Measurements from ENCODE around the gene ARL3.
"Not testable (repeated sequence)": the region's sequence is repeated elsewhere in the genome, so short reads cannot be mapped to it uniquely, and the experiment has no call there.

ARL3 gene, protein sequence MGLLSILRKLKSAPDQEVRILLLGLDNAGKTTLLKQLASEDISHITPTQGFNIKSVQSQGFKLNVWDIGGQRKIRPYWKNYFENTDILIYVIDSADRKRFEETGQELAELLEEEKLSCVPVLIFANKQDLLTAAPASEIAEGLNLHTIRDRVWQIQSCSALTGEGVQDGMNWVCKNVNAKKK

DNA sequence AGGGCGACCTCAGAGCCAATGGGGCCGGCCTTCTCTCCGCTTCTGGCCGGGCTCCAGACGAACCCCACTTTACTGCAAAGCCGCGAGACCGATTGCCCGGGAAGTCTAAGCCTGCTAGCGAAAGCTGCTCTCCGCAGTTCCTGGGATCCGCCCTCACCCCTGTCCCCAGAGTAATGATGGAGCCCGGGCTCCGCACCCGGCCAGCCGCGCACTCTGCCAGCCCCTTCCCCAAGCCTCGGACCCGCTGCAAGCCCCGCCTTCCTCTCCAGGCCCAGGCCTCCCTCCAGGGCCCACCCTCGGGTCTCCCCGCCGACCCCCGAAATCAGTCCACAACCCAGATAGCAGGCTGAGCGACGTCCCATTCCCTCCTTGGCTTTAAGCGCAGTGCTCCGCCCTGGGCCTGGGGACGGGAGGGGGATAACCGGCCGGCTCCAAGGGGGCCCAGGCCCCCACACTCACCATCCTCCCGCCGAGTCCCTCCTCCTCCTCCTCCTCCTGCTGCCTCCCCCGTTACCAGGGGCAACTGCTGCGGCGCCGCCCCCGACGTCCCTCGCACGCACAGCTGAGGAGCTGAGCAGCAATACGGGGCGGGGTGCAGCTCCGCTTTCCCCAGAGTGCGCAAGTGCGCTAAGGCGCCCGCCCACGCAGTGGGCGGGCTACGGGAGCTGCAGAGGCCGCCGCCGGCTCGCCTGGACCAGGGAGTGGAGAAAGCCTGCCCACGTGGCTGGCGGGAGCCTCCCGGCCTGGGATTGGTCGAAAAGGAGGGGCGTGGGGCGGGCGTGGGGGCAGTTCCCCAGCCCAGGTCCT is at the start of gene ARL3:
TSS of gene ARL3 (minus strand) at position 584 of the 807 bp plus-strand sequence. CDS start at position 462, 122 bp downstream.
- peak; percentile 97 for DNase-seq

DNA sequence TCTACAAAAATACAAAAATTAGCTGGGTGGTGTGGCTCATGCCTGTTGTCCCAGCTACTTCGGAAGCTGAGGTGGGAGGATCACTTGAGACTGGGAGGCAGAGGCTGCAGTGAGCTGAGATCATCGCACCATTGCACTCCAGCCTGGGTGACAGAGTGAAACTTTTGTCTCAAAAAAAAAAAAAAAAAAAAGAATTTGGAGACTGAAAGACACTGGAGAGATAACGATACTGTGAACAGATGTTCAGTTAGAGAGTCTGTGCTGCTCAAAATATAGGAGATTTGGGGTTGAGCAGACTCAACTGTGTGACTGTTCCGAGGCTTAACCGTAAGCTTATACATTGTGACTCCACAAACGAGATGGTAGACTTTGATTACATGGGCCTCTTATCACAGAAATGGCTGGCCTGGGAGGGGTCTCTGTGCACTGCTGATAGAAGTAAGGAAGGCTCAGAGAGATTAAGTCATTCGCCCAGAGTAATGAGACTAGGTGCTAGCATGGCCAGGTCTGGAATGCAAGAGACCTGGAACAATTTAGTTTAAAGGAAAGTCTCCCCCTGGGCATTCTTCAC is 48.9 kb upstream of the ARL3 start:
- DNase-seq: no peak

DNA sequence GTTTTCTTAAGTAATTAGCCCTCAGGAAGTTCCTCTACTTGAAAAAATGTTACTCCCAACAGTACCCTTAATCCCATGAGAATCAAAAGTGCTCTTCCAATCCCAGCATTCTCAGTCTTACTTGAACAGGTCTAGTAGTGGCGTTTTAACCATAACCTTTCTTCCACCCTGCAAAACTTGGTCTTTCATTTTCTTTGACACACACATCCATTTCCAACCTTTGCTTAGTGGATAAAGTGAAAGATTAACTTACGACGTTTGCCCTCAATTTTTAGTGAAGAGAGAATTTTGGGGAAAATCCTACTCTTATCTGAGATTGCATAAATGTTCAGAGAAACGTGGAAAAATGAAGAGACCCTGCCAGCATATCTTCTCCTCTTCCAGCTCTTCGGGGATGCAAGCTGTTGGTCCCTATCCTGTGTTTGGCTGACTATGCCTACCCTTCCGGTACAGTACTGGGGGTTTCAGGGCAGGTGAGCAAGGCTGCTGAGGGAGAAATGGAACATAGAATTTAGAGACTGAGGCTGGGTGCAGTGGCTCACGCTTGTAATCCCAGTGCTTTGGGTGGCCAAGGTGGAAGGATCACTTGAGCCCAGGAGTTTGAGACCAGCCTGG is 48.3 kb upstream of the ARL3 start:
- no peak for DNase-seq

DNA sequence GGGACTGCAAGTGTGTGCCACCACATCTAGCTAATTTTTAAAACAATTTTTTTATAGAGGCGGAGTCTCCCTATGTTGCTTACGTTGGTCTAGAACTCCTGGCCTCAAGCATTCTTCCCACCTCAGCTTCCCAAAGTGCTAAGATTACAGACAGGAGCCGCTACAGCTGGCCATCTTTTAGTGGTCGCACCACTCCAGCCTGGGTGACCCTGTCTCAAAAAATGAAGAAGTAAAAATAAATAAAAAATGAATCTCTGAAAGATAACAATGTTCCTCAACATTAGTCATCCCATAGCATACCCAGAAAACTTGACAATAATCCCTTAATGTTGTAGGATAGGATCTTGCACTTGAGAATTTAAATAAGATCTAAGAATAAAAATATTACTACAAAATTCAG is 47.8 kb upstream of the ARL3 start:
- no peak for DNase-seq

DNA sequence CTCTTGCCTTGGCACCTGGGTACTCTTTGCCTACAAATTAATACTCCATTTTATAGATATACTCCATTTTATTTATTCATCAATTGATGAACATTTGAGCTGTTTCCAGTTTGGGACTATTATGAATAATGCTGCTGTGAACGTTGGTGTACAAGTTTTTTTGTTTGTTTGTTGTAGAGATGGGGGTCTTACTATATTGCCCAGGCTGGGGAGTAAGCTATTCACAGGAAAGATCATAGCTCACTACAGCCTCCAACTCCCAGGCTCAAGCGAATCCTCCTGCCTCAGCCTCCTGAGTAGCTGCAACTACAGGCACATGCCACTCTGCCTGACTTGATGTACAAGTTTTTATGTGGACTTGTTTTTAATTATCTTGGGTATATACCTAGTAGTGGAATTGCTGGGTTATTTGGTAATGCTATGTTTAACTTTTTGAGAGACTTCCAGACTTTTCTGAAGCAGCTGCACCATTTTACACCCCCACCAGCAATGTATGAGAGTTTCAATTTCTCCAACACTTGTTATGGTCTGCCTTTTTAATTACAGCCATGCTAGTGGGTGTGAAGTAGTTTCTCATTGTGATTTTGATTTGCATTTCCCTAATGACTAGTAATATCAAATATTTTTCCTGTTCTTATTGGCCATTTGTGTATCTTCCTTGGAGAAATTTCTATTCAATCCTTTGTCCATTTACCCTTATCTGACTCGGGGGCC is 45.5 kb upstream of the ARL3 start:
- no peak for DNase-seq

DNA sequence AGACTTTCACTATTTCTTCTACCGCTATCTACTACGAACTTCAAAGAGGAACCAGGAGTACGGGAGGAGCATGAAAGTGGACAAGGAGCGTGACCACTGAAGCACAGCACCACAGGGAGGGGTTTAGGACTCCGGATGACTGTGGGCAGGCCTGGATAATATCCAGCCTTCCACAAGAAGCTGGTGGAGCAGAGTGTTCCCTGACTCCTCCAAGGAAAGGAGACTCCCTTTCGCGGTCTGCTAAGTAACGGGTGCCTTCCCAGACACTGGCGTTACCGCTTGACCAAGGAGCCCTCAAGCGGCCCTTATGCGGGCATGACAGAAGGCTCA is 44.7 kb upstream of the ARL3 start:
- not testable (repeated sequence) for DNase-seq

DNA sequence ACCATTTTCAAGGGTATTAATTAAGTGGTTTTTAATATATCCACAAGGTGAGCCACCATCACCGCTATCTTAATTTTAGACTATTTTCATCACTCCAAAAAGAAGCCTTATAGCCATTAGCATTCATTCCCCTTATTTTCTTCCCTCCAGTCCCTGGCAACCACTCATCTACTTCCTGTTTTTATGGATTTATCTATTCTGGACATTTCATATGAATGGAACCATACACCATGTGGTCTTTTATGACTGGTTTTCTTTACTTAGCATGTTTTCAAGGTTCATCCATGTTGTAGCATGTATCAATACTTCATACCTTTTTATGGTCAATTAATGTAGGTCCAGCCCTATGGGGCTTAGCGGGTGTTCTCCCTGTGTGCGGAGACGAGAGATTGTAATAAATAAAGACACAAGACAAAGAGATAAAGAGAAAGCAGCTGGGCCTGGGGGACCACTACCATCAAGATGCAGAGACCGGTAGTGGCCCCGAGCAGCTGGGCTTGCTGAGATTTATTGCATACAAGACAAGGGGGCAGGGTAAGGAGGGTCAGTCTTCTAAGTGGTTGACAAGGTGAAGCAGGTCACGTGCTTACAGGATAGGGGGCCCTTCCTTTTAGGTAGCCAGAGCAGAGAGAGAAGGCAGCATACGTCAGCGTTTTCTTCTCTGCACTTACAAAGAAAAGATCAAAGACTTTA is 44.2 kb upstream of the ARL3 start:
- no peak for DNase-seq

DNA sequence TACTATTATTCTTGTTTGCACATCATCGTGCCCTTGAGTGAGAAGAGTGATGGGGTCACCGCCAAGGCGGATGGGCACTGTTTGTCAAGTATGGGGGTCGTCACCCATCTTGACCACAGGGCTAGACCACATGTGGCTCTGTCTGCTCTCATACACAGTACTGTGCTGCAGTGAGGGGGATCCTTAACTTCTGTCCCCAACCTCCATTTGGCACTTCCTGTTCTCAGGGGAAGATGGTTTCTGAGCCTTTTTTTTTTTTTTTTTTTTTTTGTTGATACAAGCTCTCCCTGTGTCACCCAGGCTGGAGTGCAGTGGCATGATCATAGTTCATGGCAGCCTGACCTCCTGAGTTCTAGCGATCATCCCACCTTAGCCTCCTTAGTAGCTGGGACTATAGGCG is 43.1 kb upstream of the ARL3 start:
- DNase-seq: no peak

DNA sequence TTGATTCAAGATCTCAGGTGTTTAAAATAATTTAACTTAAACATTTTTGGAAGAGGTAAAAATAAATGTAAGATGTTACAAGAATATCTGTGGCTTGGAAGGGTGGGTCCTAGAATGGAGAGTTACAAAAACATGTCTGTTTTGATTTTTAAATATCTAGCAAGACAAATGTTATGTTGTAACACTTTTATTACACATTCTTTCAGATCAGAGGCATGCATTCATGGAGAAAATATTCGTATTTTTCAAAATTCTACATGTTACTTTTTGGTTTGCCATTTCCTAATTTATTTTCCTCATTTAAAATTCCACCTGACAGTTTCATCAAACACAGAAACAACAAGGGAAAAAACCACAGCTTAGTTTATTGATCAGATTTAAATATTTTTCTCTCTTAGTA is 39.5 kb upstream of the ARL3 start:
- no peak for DNase-seq

DNA sequence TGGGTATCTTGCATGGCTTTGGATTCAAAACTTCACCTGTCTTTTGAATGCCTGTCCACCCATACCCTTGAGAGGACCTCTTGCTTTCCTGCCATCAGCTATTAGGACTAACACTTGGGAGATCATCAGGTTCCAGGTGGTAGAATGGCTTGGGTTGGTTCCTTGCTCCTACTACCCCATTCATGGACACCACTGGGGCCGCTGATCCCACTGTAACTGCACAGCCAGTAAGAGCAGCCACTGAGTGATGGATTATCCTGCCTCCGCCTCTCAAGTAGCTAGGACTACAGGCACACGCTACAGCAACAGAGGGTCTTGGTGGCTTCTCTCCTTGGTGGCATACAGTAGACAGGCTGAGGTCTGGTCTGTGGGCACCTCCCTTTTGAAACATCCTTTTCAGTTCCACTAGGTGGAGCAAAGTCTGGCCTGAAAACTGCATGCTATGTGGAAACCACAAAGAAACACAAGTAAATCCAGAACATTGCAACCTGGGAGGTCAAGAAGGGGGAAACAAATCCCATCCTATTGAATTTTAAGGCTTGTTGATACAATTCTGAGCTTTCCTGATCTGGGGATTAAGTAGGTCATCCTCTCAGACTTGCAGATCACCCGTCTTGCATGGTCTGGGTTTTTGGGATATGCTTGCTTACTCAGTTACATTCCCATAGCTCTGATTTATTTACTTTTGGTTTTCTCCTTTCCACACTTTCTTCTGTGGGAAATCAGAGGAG is 38.9 kb upstream of the ARL3 start:
- DNase-seq: peak; percentile 13

DNA sequence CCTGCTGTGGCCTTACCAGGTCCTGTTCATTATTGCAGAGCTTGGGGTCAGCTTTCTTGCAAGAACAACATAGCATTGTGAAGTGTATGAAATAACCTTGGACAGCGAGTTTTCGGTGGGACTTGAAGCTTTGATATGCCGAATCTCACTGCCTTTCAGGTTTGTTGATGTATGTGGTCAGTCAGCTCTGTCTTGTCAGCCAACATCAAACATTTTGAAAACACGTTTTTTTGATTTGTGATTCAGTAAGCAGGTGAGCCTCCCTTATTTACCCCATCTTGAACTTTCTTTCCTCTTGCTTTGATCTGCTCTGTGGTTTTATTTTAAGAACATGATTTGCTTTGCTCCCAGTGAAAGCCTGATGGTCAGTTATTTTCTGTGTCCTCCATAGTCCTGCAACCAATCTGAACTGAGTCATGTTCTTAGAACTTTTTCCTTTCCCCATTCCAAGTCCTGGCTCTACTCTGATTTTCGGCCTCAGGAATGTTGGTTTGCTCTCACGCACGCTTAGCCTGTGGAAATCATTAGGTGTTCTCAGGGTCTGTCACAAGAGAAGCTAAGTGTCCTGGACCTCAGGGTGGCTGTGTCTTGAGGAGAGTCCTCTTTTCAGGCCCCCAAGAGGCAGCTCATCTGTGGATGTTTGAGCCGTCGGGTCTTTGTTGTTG is 38.2 kb upstream of the ARL3 start:
- DNase-seq: no peak

DNA sequence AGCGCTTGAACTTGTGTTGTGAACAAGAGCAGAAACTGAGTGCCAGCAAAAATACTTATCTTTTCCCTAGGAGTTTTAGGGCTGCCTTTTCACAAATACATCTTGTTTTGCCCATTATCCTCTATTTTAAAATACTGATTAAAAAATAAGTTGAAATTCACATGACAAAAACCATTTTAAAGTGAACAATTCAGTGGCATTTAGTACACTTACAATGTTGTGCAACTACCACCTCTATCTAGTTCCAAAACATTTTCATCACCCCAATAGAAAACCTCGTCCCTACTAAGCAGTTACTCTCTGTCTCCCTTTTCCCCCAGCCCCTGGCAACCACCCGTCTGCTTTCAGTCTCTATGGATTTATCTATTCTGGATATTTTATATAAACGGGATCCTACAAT is 31.0 kb upstream of the ARL3 start:
- no peak for DNase-seq

DNA sequence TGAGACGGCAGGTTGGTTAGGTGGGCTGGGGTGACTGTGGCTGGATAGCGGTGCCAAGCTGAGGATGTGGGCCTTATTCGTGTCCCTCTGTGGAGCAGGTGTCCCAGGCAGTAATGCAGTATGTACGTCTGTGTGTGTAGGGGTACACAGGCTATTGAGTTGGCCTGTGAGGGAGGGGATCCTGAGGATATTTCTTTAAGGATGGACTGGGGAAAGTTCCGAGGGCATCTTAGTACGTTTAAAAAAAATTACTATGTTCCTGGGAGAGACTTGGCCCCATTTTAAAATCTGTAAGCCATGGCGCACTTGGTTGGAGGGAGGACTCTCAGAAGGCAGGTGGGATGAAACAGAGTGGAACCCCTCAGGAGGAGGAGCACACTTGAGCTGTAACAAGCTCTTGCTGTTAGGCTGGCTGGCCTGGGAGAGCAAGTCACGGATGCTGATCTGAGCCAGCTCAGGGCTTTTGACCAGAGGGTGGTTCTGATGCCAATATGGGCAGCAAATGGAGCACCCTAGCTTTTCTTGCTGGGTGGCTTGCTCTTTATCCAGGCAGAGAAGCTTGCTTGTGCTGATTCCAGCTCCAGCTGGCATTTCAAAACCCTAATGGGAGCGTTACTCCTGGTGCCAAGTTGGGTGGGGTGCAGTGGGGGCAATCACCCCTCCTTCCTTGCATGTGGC is 30.3 kb upstream of the ARL3 start:
- no peak for DNase-seq

DNA sequence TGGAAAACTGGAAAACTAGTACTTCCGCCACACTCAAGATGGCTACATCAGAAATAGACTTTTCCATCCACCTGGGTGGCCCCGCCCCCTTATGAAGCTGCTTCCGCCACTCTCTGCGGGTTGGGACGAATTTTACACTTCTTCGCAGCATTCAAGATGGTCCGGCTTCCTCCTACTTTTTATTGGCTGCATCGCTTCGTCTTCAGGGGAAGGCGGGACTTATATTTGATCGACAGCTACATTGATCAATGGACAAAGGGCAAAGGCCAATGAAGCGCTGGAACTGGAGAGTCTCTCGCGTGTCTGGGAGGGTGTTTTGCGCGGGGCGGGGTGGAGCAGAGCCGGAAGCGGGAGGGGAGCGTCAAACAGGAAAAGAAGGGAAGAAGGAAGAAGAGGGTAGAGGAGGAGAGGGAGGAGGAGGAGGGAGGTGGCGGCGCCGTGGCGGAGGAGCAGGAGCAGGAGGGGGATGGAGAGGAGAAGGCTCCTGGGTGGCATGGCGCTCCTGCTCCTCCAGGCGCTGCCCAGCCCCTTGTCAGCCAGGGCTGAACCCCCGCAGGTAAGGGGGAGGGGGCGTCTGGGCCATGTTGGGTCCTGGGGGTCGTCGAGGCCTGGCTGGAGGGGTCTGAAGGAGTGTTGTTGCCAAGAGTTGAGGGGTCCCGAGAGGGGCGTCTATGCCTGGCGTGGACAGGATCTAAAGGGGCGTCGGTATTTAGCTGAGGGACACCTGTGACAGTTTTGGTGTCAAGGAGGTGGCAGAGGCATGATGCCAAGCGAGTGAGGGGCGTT is 29.6 kb upstream of the ARL3 start, which contains the start of gene WBP1L:
TSS of gene WBP1L (plus strand) at position 361 of the 786 bp plus-strand sequence. CDS start at position 467, 106 bp downstream.
- DNase-seq: peak; percentile 96

DNA sequence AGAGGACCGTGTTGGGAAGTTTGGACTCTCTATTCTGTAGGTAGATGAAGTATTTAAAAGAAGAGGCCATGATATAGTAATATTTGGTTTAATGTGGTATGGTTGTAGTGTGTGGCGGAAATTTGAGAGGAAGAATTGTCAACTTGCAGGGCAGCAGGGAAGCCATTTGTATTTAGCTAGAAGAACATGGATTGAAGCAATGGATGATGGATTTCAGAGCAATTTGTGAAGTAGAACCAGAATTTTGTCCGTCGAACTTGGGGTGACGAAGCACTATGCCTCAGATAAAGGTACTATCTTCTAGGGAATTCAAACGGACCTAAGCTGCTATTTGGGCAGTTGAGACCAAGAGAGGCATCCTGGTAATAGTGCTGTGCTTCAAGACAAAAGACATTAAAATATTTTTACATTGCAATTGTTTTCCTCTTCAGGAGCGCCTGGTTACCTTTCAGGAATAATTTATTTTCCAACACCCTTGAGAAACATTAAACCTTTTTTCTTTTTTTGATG is 28.9 kb upstream of the ARL3 start:
- DNase-seq: peak; percentile 7

DNA sequence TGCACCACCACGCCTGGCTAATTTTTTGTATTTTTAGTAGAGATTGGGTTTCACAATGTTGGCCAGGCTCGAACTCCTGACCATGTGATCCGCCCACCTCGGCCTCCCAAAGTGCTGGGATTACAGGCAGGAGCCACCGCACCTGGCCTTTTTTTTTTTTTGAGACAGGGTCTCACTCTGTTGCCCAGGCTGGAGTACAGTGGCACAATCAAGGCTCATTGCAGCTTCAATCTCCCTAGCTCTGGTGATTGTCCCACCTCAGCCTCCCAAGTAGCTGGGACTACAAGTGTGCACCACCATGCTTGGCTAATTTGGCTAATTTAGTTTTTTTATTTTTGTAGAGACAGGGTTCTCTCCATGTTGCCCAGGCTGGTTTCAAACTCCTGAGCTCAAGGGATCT is 28.1 kb upstream of the ARL3 start:
- not testable (repeated sequence) for DNase-seq

DNA sequence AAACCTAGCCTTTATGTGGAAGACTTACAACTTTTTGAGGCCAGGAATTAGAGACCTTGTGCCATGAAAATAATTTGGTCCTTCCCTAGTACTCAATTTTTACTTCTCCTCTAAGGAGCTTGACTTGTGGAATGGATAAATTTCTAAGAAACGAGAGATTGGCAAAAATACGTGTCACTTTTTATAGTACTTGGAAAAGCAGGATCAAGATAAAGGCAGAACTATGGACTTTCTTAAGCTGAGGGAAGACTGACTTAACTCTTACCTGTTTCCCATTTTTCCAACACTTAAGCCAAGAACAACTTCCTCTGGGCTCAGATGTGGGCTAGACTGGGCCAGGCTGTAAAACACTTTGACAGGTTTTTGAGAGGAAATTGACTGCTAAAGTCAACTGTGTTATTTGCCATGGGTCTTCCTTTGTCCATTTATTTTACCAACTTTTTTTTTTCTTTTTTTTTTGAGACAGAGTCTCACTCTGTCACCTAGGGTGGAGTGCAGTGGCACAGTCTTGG is 27.6 kb upstream of the ARL3 start:
- DNase-seq: no peak

DNA sequence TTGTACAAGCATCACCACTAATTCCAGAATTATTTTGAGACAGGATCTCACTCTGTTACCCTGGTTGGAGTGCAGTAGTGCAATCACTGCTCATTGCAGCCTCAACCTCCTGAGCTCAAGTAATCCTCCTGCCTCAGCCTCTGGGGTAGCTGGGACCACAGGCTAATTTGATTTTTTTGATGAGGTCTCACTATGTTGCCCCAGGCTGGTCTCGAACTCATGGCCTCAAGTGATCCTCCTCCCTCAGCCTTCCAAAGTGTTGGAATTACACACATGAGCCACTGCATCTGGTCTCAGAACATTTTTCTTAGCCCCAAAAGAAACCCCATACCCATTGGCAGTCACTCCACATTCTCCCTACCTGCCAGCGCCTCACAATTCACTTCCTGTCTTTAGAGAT is 26.0 kb upstream of the ARL3 start:
- no peak for DNase-seq

DNA sequence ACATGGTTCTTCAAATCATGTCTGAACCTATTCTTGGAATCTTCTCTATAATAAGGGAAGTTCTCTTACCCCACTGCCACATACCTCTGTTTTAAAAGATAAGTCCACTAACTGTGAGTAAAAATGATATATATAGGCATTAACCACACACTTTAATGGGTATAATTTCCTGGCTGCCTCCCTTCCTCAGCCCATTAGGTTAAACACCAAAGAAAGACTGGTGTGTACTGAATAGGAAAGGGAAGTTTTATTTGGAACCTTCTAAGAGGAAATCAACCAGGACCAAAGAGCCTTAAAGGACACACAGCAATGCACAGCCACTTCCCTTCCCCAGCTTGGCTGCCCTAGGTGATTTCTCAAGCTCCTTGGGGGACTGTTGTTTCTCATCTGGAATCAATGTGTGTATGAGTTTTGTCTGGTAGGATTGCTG is 24.5 kb upstream of the ARL3 start:
- DNase-seq: no peak

All from CD4-positive, alpha-beta T cell treated with Interleukin-6 for 4 hours (primary cell).